Immature natural killer cell (primary cell): ENCODE results near the gene CCDC9B. TPM values are rescaled to one million over a fixed set of nuclear protein-coding genes. Genes with fewer than 3 reads are reported as not detected.
A peak's percentile ranks its signal among the peaks of the same experiment; 100 is the strongest.

Source experiments
- DNase-seq, 3 donors: peaks; one replicate each; pipeline ENCODE4 v3.0.0; 2022; ENCODE audit warnings: mixed read lengths in 1 of 3
- H3K27ac Mint-ChIP-seq, 6 donors: one replicate each; pipeline ENCODE4 v1.8.0; 2020; ENCODE audit warnings: mixed read lengths in 6 of 6, mild to moderate bottlenecking in 5 of 6, inconsistent platforms in 4 of 6, moderate library complexity in 3 of 6
- H3K27me3 Mint-ChIP-seq, 3 donors: one replicate each; pipeline ENCODE4 v1.8.0; 2020 to 2021; ENCODE audit warnings: low read depth in 3 of 3, mild to moderate bottlenecking in 3 of 3, mixed read lengths in 3 of 3, moderate library complexity in 3 of 3, inconsistent platforms in 1 of 3
- H3K36me3 Mint-ChIP-seq, 3 donors: one replicate each; pipeline ENCODE4 v1.8.0; 2020; ENCODE audit warnings: mixed read lengths in 3 of 3, inconsistent platforms in 2 of 3, mild to moderate bottlenecking in 2 of 3
- H3K4me1 Mint-ChIP-seq, 2 donors: one replicate each; pipeline ENCODE4 v1.8.0; 2020; ENCODE audit warnings: inconsistent platforms in 2 of 2, mild to moderate bottlenecking in 2 of 2, mixed read lengths in 2 of 2, moderate library complexity in 1 of 2
- H3K4me3 Mint-ChIP-seq, 5 donors: one replicate each; pipeline ENCODE4 v1.8.0; 2020; ENCODE audit warnings: mild to moderate bottlenecking in 5 of 5, mixed read lengths in 5 of 5, inconsistent platforms in 3 of 5, moderate library complexity in 3 of 5
- H3K9me3 Mint-ChIP-seq, 6 donors: one replicate each; pipeline ENCODE4 v1.8.0; 2020; ENCODE audit warnings: mild to moderate bottlenecking in 6 of 6, mixed read lengths in 6 of 6, inconsistent platforms in 4 of 6, moderate library complexity in 3 of 6
- polyA plus RNA-seq, 3 donors: library from polyadenylated mRNA; unstranded; fragments of 300-500 nt; fragmentation: Illumina TruSeq; gene quantifications; one replicate each; pipeline ENCODE4 v1.2.3, GENCODE V29; 2021

CCDC9B gene
- polyA plus RNA-seq, 3 donors from 2014 or later = 0.09 to 0.46 TPM; not detected in 1

DNA sequence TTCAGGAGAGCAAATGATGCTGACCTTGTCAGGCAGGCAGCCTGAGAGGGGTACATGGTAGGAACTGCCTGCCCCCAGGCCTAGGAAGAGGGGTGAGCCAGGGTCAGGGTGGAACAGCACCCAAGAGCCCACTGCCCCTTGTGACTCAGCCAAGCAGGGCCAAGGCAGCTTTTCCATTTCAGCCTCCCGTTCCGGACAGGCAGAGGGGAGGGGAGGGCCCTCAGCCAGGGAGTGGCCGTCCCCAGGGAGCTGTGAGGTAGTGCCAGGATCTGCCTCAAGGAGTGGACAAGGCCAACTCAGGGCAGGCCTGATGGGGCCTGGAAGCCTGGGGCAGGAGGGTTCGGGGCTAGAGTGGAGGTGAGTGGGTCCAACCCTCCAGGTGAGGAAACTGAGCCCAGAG lies 52.8 kb downstream of the CCDC9B start:
- Mint-ChIP-seq H3K4me3 (no peak overlapping the region), H3K9me3 (no peaks in the 10 kb centered on the region), H3K27me3 (peaks cover 0 to 4% (median 0%) of the 10 kb centered on the region in 3 donors), H3K27ac (peak overlapping the region in 1 of 6 donors; percentile 48), H3K36me3 (peaks cover 0 to 7% (median 0%) of the 10 kb centered on the region in 3 donors), H3K4me1 (peaks cover 0 to 2% of the 10 kb centered on the region in 2 donors)
- DNase-seq = no peak

- Mint-ChIP-seq H3K9me3 (no peaks in the 10 kb centered on the region), H3K36me3 (peaks cover 0 to 6% (median 0%) of the 10 kb centered on the region in 3 donors), H3K27ac (peak overlapping the region in 2 of 6 donors; percentile 48 to 61), H3K27me3 (peaks cover 0 to 4% (median 0%) of the 10 kb centered on the region in 3 donors), H3K4me3 (no peak overlapping the region), H3K4me1 (peaks cover 0 to 2% of the 10 kb centered on the region in 2 donors)
- no peak for DNase-seq
Observed at GRCh38 chr15:40287505-40287904, 53.2 kb downstream of the CCDC9B start.

DNA sequence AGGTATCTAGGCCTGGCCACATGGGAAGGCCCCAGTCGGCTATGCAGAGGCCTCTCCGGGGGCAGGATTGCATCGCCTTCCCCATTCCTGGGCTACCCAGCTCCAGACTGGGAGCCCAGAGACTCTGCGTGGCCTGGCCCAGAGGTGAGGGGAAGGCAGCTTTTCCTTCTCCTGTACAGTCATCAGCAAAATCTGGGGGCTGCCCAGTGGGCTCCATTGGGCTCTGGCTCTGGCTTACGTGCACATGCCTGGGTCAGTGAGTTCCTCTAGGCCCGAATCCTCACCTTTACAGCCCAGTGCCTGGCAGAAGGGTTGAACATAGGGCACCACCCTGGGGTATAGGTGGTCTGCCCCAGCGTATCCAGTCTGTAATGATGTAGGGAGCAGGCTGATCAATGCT lies 53.9 kb downstream of the CCDC9B start:
- Mint-ChIP-seq H3K4me1 (peaks cover 0 to 2% of the 10 kb centered on the region in 2 donors), H3K4me3 (no peak overlapping the region), H3K27ac (no peak overlapping the region), H3K36me3 (peaks cover 0 to 6% (median 0%) of the 10 kb centered on the region in 3 donors), H3K9me3 (no peaks in the 10 kb centered on the region), H3K27me3 (peaks cover 0 to 4% (median 0%) of the 10 kb centered on the region in 3 donors)
- no peak for DNase-seq

DNA sequence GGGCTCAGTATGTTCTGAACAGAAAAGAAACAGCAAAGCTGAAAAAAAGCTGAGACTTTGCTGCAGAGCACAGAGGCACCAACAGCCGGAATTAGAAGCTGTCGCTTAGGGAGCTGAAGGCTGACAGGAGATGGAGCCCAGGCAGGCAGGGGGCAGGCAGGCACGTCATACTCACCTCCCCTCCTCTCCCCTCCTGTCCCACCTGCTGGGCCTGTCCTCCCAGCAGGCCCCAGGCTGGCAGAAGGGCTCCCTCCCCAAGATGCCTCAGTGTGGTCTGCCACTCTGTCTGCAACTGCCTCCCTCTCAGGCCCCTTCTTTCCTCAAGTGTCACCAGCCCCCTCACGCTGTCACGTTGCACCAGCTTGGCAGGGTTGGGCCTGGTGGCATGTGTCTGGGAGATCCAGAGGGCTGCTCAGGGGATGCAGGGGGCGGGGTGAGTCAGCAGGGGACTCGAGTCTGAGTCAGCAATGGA lies 54.6 kb downstream of the CCDC9B start:
- Mint-ChIP-seq H3K4me1 (peaks cover 0 to 3% of the 10 kb centered on the region in 2 donors), H3K9me3 (no peaks in the 10 kb centered on the region), H3K27ac (peak overlapping the region in 1 of 6 donors; percentile 61), H3K4me3 (no peak overlapping the region), H3K36me3 (peaks cover 0 to 6% (median 0%) of the 10 kb centered on the region in 3 donors), H3K27me3 (peaks cover 0 to 4% (median 0%) of the 10 kb centered on the region in 3 donors)
- DNase-seq = no peak

GRCh38 chr15:40285554-40286011 lies 55.2 kb downstream of the CCDC9B start:
- H3K36me3 Mint-ChIP-seq = peaks cover 0 to 6% (median 0%) of the 10 kb centered on the region in 3 donors
- no peak overlapping the region for H3K4me3 Mint-ChIP-seq
- H3K27ac Mint-ChIP-seq = peak overlapping the region in 5 of 6 donors; percentile 26 to 61 (median 36)
- no peaks in the 10 kb centered on the region for H3K9me3 Mint-ChIP-seq
- H3K4me1 Mint-ChIP-seq = peaks cover 0 to 4% of the 10 kb centered on the region in 2 donors
- H3K27me3 Mint-ChIP-seq = peaks cover 0 to 4% (median 3%) of the 10 kb centered on the region in 3 donors
- DNase-seq = no peak

DNA sequence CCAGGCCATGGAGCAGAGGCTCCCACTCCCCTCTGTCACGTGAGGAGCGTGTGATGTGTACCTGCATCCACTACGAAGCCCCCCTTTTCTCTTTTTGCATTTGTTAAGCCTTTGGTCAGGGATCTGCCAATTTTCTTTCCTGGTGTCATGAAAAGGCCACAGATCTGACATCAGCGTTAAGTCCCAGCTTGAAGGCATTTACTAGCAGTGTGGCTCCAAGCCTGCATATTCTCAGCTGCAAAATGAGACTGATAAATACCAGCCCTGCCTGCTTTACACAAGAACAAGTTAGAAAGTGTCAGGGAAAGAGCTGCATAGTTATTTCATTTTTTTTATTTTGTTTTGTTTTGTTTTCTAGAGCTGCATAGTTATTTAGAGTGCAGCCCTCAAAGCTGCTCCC lies 55.6 kb downstream of the CCDC9B start:
- Mint-ChIP-seq H3K36me3 (peaks cover 0 to 6% (median 0%) of the 10 kb centered on the region in 3 donors), H3K4me1 (peaks cover 0 to 4% of the 10 kb centered on the region in 2 donors), H3K27ac (peak overlapping the region in 4 of 6 donors; percentile 7 to 61 (median 27)), H3K27me3 (peaks cover 0 to 4% (median 4%) of the 10 kb centered on the region in 3 donors), H3K9me3 (no peaks in the 10 kb centered on the region), H3K4me3 (peak overlapping the region in 1 of 5 donors; percentile 41)
- DNase-seq = no peak

DNA sequence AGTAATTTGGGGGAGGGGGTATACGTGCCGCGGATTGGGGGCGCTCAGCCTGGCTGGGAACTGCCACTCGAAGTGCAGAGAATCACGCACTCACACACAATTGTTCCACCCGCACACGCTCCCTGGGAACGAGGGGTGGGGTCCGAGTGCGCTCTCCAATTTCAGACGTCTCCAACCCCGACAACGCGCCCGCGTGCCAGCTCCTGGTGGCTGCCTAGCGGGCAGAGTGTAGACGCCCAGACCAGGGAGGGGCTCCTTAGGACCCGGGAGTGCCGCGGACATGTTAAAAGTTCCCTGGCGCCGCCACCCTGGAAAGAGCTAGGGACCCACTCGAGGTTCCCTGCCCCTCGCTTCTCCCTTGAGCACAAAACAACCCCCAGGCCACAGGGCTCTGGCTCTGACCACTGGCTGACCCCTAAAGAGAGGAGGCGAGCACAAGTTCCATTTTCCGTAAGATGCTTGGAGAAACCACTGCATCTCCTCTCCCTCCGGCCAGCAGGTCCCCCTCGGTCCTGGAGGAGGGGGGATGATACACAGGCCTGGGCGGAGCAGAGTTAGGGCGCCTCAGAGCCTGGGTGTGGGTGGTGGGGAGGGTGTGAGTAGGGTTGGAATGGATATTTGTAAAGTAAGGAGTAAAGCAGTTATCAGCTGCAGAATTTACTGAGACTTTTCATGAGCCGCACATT lies 57.0 kb downstream of the CCDC9B start:
- H3K4me1 Mint-ChIP-seq = peaks cover 0 to 8% of the 10 kb centered on the region in 2 donors
- H3K27ac Mint-ChIP-seq = no peak overlapping the region
- H3K4me3 Mint-ChIP-seq = peak overlapping the region in 4 of 5 donors; percentile 9 to 51 (median 32)
- no peaks in the 10 kb centered on the region for H3K36me3 Mint-ChIP-seq
- H3K27me3 Mint-ChIP-seq = peaks cover 0 to 8% (median 8%) of the 10 kb centered on the region in 3 donors
- DNase-seq = no peak
- no peaks in the 10 kb centered on the region for H3K9me3 Mint-ChIP-seq

GRCh38 chr15:40282869-40283614 lies 57.7 kb downstream of the CCDC9B start, which contains the start of gene ANKRD63:
TSS of gene ANKRD63 (minus strand) at chr15:40283064. CDS start at chr15:40282586, 478 bp downstream.
- Mint-ChIP-seq H3K9me3 (no peaks in the 10 kb centered on the region), H3K27ac (no peak within 1 kb of the TSS), H3K4me1 (peaks cover 6 to 8% of the 10 kb centered on the region in 2 donors), H3K27me3 (peaks cover 0 to 11% (median 11%) of the 10 kb centered on the region in 3 donors), H3K36me3 (no peaks in the 10 kb centered on the region), H3K4me3 (peak within 1 kb of the TSS; percentile 35 to 71 (median 54))
- peak; percentile 25 to 32 (median 30) for DNase-seq

- no peaks in the 10 kb centered on the region for H3K36me3 Mint-ChIP-seq
Observed at GRCh38 chr15:40282147-40282868, 58.4 kb downstream of the CCDC9B start.

GRCh38 chr15:40281801-40282146 lies 59.0 kb downstream of the CCDC9B start:
- Mint-ChIP-seq H3K9me3 (no peaks in the 10 kb centered on the region), H3K4me3 (no peak overlapping the region), H3K27ac (no peak overlapping the region), H3K27me3 (peaks cover 0 to 11% (median 11%) of the 10 kb centered on the region in 3 donors), H3K4me1 (peaks cover 6 to 8% of the 10 kb centered on the region in 2 donors), H3K36me3 (no peaks in the 10 kb centered on the region)
- DNase-seq = no peak

More at GRCh38 chr15:40282147-40282868, 58.4 kb downstream of the CCDC9B start:
- no peaks in the 10 kb centered on the region for H3K9me3 Mint-ChIP-seq
- peak overlapping the region; percentile 30 to 71 (median 54) for H3K4me3 Mint-ChIP-seq
- DNase-seq = peak; percentile 47 to 56 (median 55)
- peaks cover 0 to 11% (median 11%) of the 10 kb centered on the region in 3 donors for H3K27me3 Mint-ChIP-seq
- H3K4me1 Mint-ChIP-seq = peaks cover 6 to 8% of the 10 kb centered on the region in 2 donors
- H3K27ac Mint-ChIP-seq = no peak overlapping the region

Other genes starting within 250 kb of the CCDC9B start
- gene BMF, start 232.1 kb downstream of the CCDC9B start, polyA plus RNA-seq = under 1 TPM in 2 of 3 donors, not detected in 1; 0.38 to 0.80 TPM
- gene BUB1B, start 179.9 kb downstream of the CCDC9B start, polyA plus RNA-seq = under 1 TPM in 2 of 3 donors, not detected in 1; 0.74 to 0.99 TPM
- gene PAK6, start 101.9 kb downstream of the CCDC9B start, polyA plus RNA-seq = 1 to 10 TPM; 2.0 to 8.3 (median 3.6) TPM
- not detected for gene ANKRD63, start 57.9 kb downstream of the CCDC9B start, polyA plus RNA-seq
- 10 to 100 TPM; 18.0 to 57.0 (median 24.2) TPM for gene PLCB2, start 33.0 kb downstream of the CCDC9B start, polyA plus RNA-seq
- gene INAFM2, start 17.2 kb downstream of the CCDC9B start, polyA plus RNA-seq = 1 to 10 TPM; 3.2 to 3.5 (median 3.2) TPM
- not detected for gene PHGR1, start 10.1 kb upstream of the CCDC9B start, polyA plus RNA-seq
- gene DISP2, start 17.3 kb upstream of the CCDC9B start, polyA plus RNA-seq = 1 to 10 TPM in 1 of 3 donors, under 1 TPM in 2; 0.03 to 1.1 (median 0.38) TPM
- 1 to 10 TPM; 2.7 to 5.6 (median 2.8) TPM for gene KNSTRN, start 41.8 kb upstream of the CCDC9B start, polyA plus RNA-seq
- gene IVD, start 64.9 kb upstream of the CCDC9B start, polyA plus RNA-seq = 10 to 100 TPM; 41.8 to 63.0 (median 60.6) TPM
- gene BAHD1, start 100.0 kb upstream of the CCDC9B start, polyA plus RNA-seq = 1 to 10 TPM; 2.1 to 6.1 (median 3.4) TPM
- 1 to 10 TPM; 1.9 to 3.6 (median 3.3) TPM for gene CHST14, start 130.0 kb upstream of the CCDC9B start, polyA plus RNA-seq
- 10 to 100 TPM; 31.3 to 65.7 (median 45.7) TPM for gene CCDC32, start 224.1 kb upstream of the CCDC9B start, polyA plus RNA-seq
- gene RPUSD2, start 228.4 kb upstream of the CCDC9B start, polyA plus RNA-seq = 10 to 100 TPM; 18.9 to 21.2 (median 19.1) TPM